NOMO-1 treated with dmso at 0.1 percent for 144 hours (cell line): Measurements from ENCODE around the gene GAS7.

Source experiments
- DNase-seq: peaks from one replicate; lab custom pipeline; 2025; ENCODE audit not compliant: unreplicated experiment; lab: John Stamatoyannopoulos, UW

Gene GAS7

GRCh38 chr17:9987779-9988585, 210.4 kb downstream of the GAS7 start:
- DNase-seq = no peak

GRCh38 chr17:9986754-9987382, 211.5 kb downstream of the GAS7 start:
- DNase-seq = no peak

GRCh38 chr17:9985646-9986045, 212.8 kb downstream of the GAS7 start:
- no peak for DNase-seq

GRCh38 chr17:9984768-9985167, 213.6 kb downstream of the GAS7 start:
- DNase-seq = no peak

- no peak for DNase-seq
Measured at GRCh38 chr17:9982159-9982558, 216.2 kb downstream of the GAS7 start.

GRCh38 chr17:9981344-9981915, 217.0 kb downstream of the GAS7 start:
- DNase-seq = no peak

GRCh38 chr17:9979463-9979995, 218.9 kb downstream of the GAS7 start:
- DNase-seq = no peak

- DNase-seq = no peak
Measured at GRCh38 chr17:9977180-9977575, 221.2 kb downstream of the GAS7 start.

- no peak for DNase-seq
Measured at GRCh38 chr17:9976283-9977179, 221.9 kb downstream of the GAS7 start.

- no peak for DNase-seq
Measured at GRCh38 chr17:9974448-9975381, 223.7 kb downstream of the GAS7 start.

GRCh38 chr17:9973669-9974447, 224.5 kb downstream of the GAS7 start:
- DNase-seq = no peak

GRCh38 chr17:9971991-9972390, 226.4 kb downstream of the GAS7 start:
- DNase-seq = no peak

- DNase-seq = no peak
Measured at GRCh38 chr17:9969301-9969935, 229.0 kb downstream of the GAS7 start.

- no peak for DNase-seq
Measured at GRCh38 chr17:9968881-9969280, 229.5 kb downstream of the GAS7 start.

GRCh38 chr17:9968008-9968407, 230.4 kb downstream of the GAS7 start:
- no peak for DNase-seq

- no peak for DNase-seq
Measured at GRCh38 chr17:9959377-9959981, 238.9 kb downstream of the GAS7 start.

GRCh38 chr17:9958586-9959281, 239.7 kb downstream of the GAS7 start:
- DNase-seq = no peak

GRCh38 chr17:9957244-9957643, 241.2 kb downstream of the GAS7 start:
- DNase-seq = no peak
